A549 (cell line): Measurements from ENCODE around the gene GDF2. TPM values are rescaled to one million over a fixed set of nuclear protein-coding genes. Genes with fewer than 3 reads are reported as not detected.

ENCODE experiments used
- ATAC-seq, 2 experiments: fragments of 200-7000 bp in 1 of 2; fragments of >200 bp in 1 of 2; cut with Nextera tagmentation in 1 of 2; cut with Tn5 transposase in 1 of 2; 3 replicates each; pipeline versions ENCODE4 v1.8.0 to v1.9.1; 2018 to 2020; ENCODE audit warnings: mild to moderate bottlenecking in 1 of 2, moderate library complexity in 1 of 2
- CTCF ChIA-PET: fragments of 300-600 bp; sonication (Branson Sonifier 250); formaldehyde crosslinking; extraction: SDS; loops from one replicate; lab custom pipeline; 2021; ENCODE audit warnings: antibody characterized with exemption, inconsistent platforms; lab: Yijun Ruan, JAX
- POLR2A ChIA-PET: fragments of 350-600 bp; formaldehyde crosslinking; extraction: SDS; loops from one replicate; lab custom pipeline; 2021; ENCODE audit warnings: antibody characterized with exemption, inconsistent platforms; lab: Yijun Ruan, JAX
- DNase-seq, 2 experiments: peaks; one replicate each; pipeline versions ENCODE4 v3.0.0 to v3.0.0-alpha.2; 2011 to 2016; ENCODE audit warnings: low read depth in 1 of 2, low spot score in 1 of 2
- FAIRE-seq: peaks from 2 replicates; lab custom pipeline; 2011; peaks lifted over from hg19 to GRCh38; lab: Jason Lieb, UNC
- H3K27ac ChIP-seq, 2 experiments: fragments of >200 bp; sonication (Bioruptor Twin); formaldehyde crosslinking; 3 replicates each; pipeline ENCODE4 v1.5.1; 2016 to 2017
- H3K4me1 ChIP-seq: fragments of >200 bp; sonication (Bioruptor Twin); formaldehyde crosslinking; 3 replicates; pipeline ENCODE4 v1.6.1; 2016
- H3K4me2 ChIP-seq: fragments of >200 bp; sonication (Bioruptor Twin); formaldehyde crosslinking; 3 replicates; pipeline ENCODE4 v1.6.1; 2016
- H3K4me3 ChIP-seq: fragments of >200 bp; sonication (Bioruptor Twin); formaldehyde crosslinking; 3 replicates; pipeline ENCODE4 v1.5.1; 2016
- H3K9me3 ChIP-seq: fragments of >200 bp; sonication (Bioruptor Twin); formaldehyde crosslinking; 3 replicates; pipeline ENCODE4 v1.6.1; 2016
- BCL3 ChIP-seq: fragments of >200 bp; sonication (Bioruptor Twin); formaldehyde crosslinking; IDR thresholded peaks from 3 replicates; pipeline ENCODE4 v1.6.1; 2016
- CBX8 ChIP-seq: fragments of 200-600 bp; sonication (generic); IDR thresholded peaks from 2 replicates; pipeline ENCODE4 v1.6.1; 2016
- CHD2 ChIP-seq: fragments of 150-350 bp; IDR thresholded peaks from 2 replicates; pipeline ENCODE4 v1.6.1; 2014; ENCODE audit warnings: low read length; ENCODE audit not compliant: partially characterized antibody
- CHD4 ChIP-seq: fragments of 200-600 bp; sonication (generic); IDR thresholded peaks from 2 replicates; pipeline ENCODE4 v1.6.1; 2016; ENCODE audit warnings: antibody characterized with exemption, mild to moderate bottlenecking, borderline replicate concordance
- CTCF ChIP-seq: fragments of >200 bp; sonication (Bioruptor Twin); formaldehyde crosslinking; IDR thresholded peaks from 3 replicates; pipeline ENCODE4 v1.5.1; 2016
- E2F6 ChIP-seq: IDR thresholded peaks from 2 replicates; pipeline ENCODE4 v1.6.1; 2012; ENCODE audit warnings: low read depth, borderline replicate concordance
- GATA3 ChIP-seq: IDR thresholded peaks from 2 replicates; pipeline ENCODE4 v1.6.1; 2012; ENCODE audit warnings: borderline replicate concordance
- HDAC2 ChIP-seq: fragments of 200-600 bp; sonication (generic); IDR thresholded peaks from 2 replicates; pipeline ENCODE4 v1.6.1; 2016
- HEYL ChIP-seq: fragments of 250-450 bp; sonication (Bioruptor Pico); IDR thresholded peaks from 2 replicates; pipeline ENCODE4 v1.8.0; 2021; ENCODE audit warnings: mild to moderate bottlenecking, moderate library complexity
- HMGXB4 ChIP-seq: fragments of 250-450 bp; sonication (Bioruptor Pico); IDR thresholded peaks from 2 replicates; pipeline ENCODE4 v1.5.0; 2021; ENCODE audit warnings: mild to moderate bottlenecking, moderate library complexity, borderline replicate concordance
- HOXA7 ChIP-seq: fragments of 250-450 bp; sonication (Bioruptor Pico); IDR thresholded peaks from 2 replicates; pipeline ENCODE4 v1.5.0; 2020; ENCODE audit warnings: mild to moderate bottlenecking, moderate library complexity
- HOXB13 ChIP-seq: fragments of 250-450 bp; sonication (Bioruptor Pico); IDR thresholded peaks from 2 replicates; pipeline ENCODE4 v1.5.0; 2020; ENCODE audit warnings: low read depth, mild to moderate bottlenecking, moderate library complexity
- MAFK ChIP-seq: fragments of 450-650 bp; IDR thresholded peaks from 2 replicates; pipeline ENCODE4 v1.6.1; 2014; ENCODE audit not compliant: partially characterized antibody
- MAX ChIP-seq: IDR thresholded peaks from 2 replicates; pipeline ENCODE4 v1.6.1; 2012
- PBX3 ChIP-seq: IDR thresholded peaks from 2 replicates; pipeline ENCODE4 v1.6.1; 2012
- RAD21 ChIP-seq, 2 experiments: fragments of >200 bp in 1 of 2; sonication (Bioruptor Twin) in 1 of 2; formaldehyde crosslinking in 1 of 2; IDR thresholded peaks in 1 of 2; conservative IDR thresholded peaks in 1 of 2; 2 replicates in 1 of 2; 3 replicates in 1 of 2; pipeline ENCODE4 v1.6.1; 2012 to 2018; ENCODE audit warnings: inconsistent platforms in 1 of 2
- RARB ChIP-seq: fragments of 250-450 bp; sonication (Bioruptor Pico); IDR thresholded peaks from 2 replicates; pipeline ENCODE4 v1.8.0; 2021; ENCODE audit warnings: mild to moderate bottlenecking, moderate library complexity
- RCOR1 ChIP-seq: fragments of 150-350 bp; IDR thresholded peaks from 2 replicates; pipeline ENCODE4 v1.6.1; 2014; ENCODE audit warnings: antibody characterized with exemption, low read length, low read depth
- RNF2 ChIP-seq: fragments of 200-600 bp; sonication (generic); IDR thresholded peaks from 2 replicates; pipeline ENCODE4 v1.6.1; 2016; ENCODE audit warnings: low read depth, mild to moderate bottlenecking, antibody characterized with exemption, moderate library complexity, borderline replicate concordance
- SMC3 ChIP-seq: fragments of >200 bp; sonication (Bioruptor Twin); formaldehyde crosslinking; IDR thresholded peaks from 3 replicates; pipeline ENCODE4 v1.6.1; 2018; ENCODE audit warnings: inconsistent platforms
- ZSCAN20 ChIP-seq: fragments of 250-450 bp; sonication (Bioruptor Pico); IDR thresholded peaks from 2 replicates; pipeline ENCODE4 v1.8.0; 2022; ENCODE audit warnings: mild to moderate bottlenecking, moderate library complexity
- WGBS: methylation state at CpG from one replicate; pipeline ENCODE4 v1.1.6; 2017; ENCODE audit errors: missing lambda C conversion rate; 5-methylcytosine and 5-hydroxymethylcytosine counted together
- polyA plus RNA-seq, 4 experiments: library from polyadenylated mRNA; depleted of rRNA in 3 of 4; stranded (reverse); fragments of >200 nt; fragmentation: RNase III in 1 of 4; extraction: RNeasy Plus Mini Kit Qiagen cat#74134 plus additional on column Dnase treatment in 1 of 4; gene quantifications; 2 replicates in 3 of 4; 3 replicates in 1 of 4; pipeline ENCODE4 v1.2.3, GENCODE V29; 2011 to 2017

Gene GDF2
- polyA plus RNA-seq, 2 of the 4 experiments (the other 2 are of a cell fraction): not detected

GRCh38 chr10:47311932-47312662 is 10.2 kb upstream of the GDF2 start (continued):
- TF ChIP-seq CTCF (peak; percentile 85), PBX3 (no peak), RARB (no peak), E2F6 (no peak)

GRCh38 chr10:47312663-47312995 is 9.6 kb upstream of the GDF2 start:
- WGBS: 27% methylated on average over 5 of the region's 7 CpGs
- POLR2A ChIA-PET: no interaction called here
- H3K9me3 ChIP-seq: no peaks in the 10 kb centered on the region
- H3K27ac ChIP-seq: no peak overlapping the region
- H3K4me3 ChIP-seq: no peak overlapping the region
- H3K4me1 ChIP-seq: no peaks in the 10 kb centered on the region
- no peak for ATAC-seq
- DNase-seq: no peak
- CTCF ChIA-PET: interaction anchor here (1.0 to 8.2 kb wide), 23 partner anchors 10 to 318 kb away, joined by 3 to 213 read pairs (median 8); partner anchors contain the start of gene GDF2
- TF ChIP-seq RAD21 (conservative IDR thresholded peaks at IDR 0.05 in 1 of 2, IDR thresholded peaks at IDR 0.05 in 1 of 2) (no peak), ZSCAN20 (CRISPR knock-in tag) (no peak), HMGXB4 (CRISPR knock-in tag) (no peak), GATA3 (no peak), E2F6 (no peak), CHD4 (no peak), CHD2 (no peak), HDAC2 (no peak), BCL3 (no peak), RNF2 (no peak), MAX (no peak), HEYL (no peak), HOXB13 (CRISPR knock-in tag) (no peak), HOXA7 (CRISPR knock-in tag) (no peak), SMC3 (no peak), CBX8 (no peak), RCOR1 (no peak), MAFK (no peak)
- FAIRE-seq: no peak
- no peak overlapping the region for H3K4me2 ChIP-seq
